Thyroid gland (tissue), 4 donors: ENCODE results near the gene TEX2. TPM values are rescaled to one million over a fixed set of nuclear protein-coding genes. Genes with fewer than 3 reads are reported as not detected.

ENCODE experiments used
- DNase-seq, 2 donors: peaks; one replicate each; pipeline ENCODE4 v3.0.0-alpha.2; 2019
- H3K27ac ChIP-seq, 3 donors: fragments of 200-600 bp; sonication (generic); 1 replicate in 2 of 3; 2 replicates in 1 of 3; pipeline ENCODE4 v1.5.1; 2016 to 2019; ENCODE audit warnings: mild to moderate bottlenecking in 1 of 3, moderate library complexity in 1 of 3
- H3K27me3 ChIP-seq: fragments of 200-600 bp; sonication (generic); one replicate; pipeline ENCODE4 v1.5.1; 2019
- H3K36me3 ChIP-seq, 2 donors: fragments of 200-600 bp; sonication (generic); one replicate each; pipeline ENCODE4 v1.5.1; 2016 to 2019
- H3K4me1 ChIP-seq, 2 donors: fragments of 200-600 bp; sonication (generic); one replicate each; pipeline ENCODE4 v1.5.1; 2017 to 2019
- H3K4me3 ChIP-seq, 3 donors: fragments of 200-600 bp; sonication (generic); replicated peaks in 1 of 3; 1 replicate in 2 of 3; 2 replicates in 1 of 3; pipeline ENCODE4 v1.5.1; 2016; ENCODE audit warnings: mild to moderate bottlenecking in 1 of 3
- H3K9me3 ChIP-seq: fragments of 200-600 bp; sonication (generic); one replicate; pipeline ENCODE4 v1.5.1; 2017
- CTCF ChIP-seq, 6 experiments: fragments of 200-600 bp in 3 of 6; fragments of 450-650 bp in 3 of 6; sonication (generic) in 3 of 6; IDR thresholded peaks; one replicate each; pipeline ENCODE4 v1.5.1; 2016 to 2019; ENCODE audit warnings: antibody characterized with exemption in 6 of 6, mild to moderate bottlenecking in 2 of 6, inconsistent platforms in 1 of 6, moderate library complexity in 1 of 6
- POLR2A ChIP-seq, 2 donors: fragments of 450-650 bp; IDR thresholded peaks; one replicate each; pipeline ENCODE4 v1.6.1; 2017; ENCODE audit warnings: antibody characterized with exemption in 2 of 2, mild to moderate bottlenecking in 2 of 2, moderate library complexity in 1 of 2
- WGBS, 2 donors: methylation state at CpG; one replicate each; pipeline ENCODE4 v1.1.5; 2017; 5-methylcytosine and 5-hydroxymethylcytosine counted together
- intact Hi-C: fragments of 100-400 bp; cut with DNase I; formaldehyde crosslinking; loops from one replicate; pipeline ENCODE4 v1.15.1; 2023
- total RNA-seq, 4 donors: library from RNA; depleted of rRNA; stranded (reverse); fragments of >200 nt; gene quantifications; one replicate each; pipeline ENCODE4 v1.2.3, GENCODE V29; 2016

The TEX2 gene
- total RNA-seq, 4 donors from 2014 or later = 63.9 to 101 (median 71.7) TPM

DNA sequence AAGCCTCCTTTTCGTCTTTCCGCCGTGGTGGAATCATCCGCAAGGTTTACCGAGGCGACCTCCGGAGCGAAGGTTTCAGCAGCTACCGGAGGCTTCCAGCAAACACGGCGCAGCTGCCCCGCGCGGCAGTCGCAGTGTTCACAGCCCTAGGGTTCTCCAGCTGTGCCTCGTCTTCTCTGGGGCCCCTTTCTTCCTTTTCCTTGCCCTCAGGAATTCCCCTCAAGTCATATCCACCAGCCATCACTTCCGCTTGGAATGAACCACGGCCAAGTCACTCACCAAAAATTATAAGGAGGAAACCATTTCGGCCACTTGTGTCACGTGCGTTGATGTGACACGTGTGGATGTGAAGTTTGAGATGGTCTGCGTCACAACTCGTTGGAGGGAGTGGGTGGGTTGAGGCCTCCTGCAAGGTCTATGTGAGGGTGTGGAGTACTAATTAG lies 132.5 kb downstream of the TEX2 start:
- Histone ChIP-seq H3K27ac (peak overlapping the region; percentile 71 to 98 (median 87)), H3K27me3 (no peaks in the 10 kb centered on the region), H3K4me1 (peaks cover 8 to 23% of the 10 kb centered on the region in 2 donors), H3K9me3 (no peaks in the 10 kb centered on the region), H3K36me3 (no peaks in the 10 kb centered on the region), H3K4me3 (peak overlapping the region in 1 of 3 donors; percentile 21)
- WGBS, 2 donors = 38 to 39% methylated on average over 22 to 24 of the region's 24 CpGs
- TF ChIP-seq CTCF (IDR thresholded peaks at IDR 0.05) = no peak
- TF ChIP-seq POLR2A (IDR thresholded peaks at IDR 0.05) = no peak
- peak in 1 of 2 donors; percentile 16 for DNase-seq
- intact Hi-C loops = loop anchor here (2.0 to 10.0 kb wide), 3 partner anchors 68 to 218 kb away; partner anchors contain the start of genes CSHL1 and ICAM2

GRCh38 chr17:64129765-64130558 lies 133.1 kb downstream of the TEX2 start, which contains the start of gene ERN1:
TSS of gene ERN1 (minus strand) at chr17:64130144. CDS start at chr17:64130029, 115 bp downstream.
- H3K4me3 ChIP-seq = peak within 1 kb of the TSS; percentile 63 to 93 (median 77)
- H3K4me1 ChIP-seq = peaks cover 8 to 23% of the 10 kb centered on the region in 2 donors
- H3K27ac ChIP-seq = peak within 1 kb of the TSS; percentile 88 to 98 (median 90)
- H3K9me3 ChIP-seq = no peaks in the 10 kb centered on the region
- 0 to 2% methylated on average over 13 to 34 of the region's 98 CpGs for WGBS, 2 donors
- no peaks in the 10 kb centered on the region for H3K36me3 ChIP-seq
- intact Hi-C loops = loop anchor here (2.0 to 10.0 kb wide), 3 partner anchors 67 to 218 kb away; partner anchors contain the start of genes CSHL1 and ICAM2
- DNase-seq = peak; percentile 93
- no peaks in the 10 kb centered on the region for H3K27me3 ChIP-seq
- no peak for TF ChIP-seq CTCF (IDR thresholded peaks at IDR 0.05)
- peak; percentile 85 to 99 for TF ChIP-seq POLR2A (IDR thresholded peaks at IDR 0.05)

DNA sequence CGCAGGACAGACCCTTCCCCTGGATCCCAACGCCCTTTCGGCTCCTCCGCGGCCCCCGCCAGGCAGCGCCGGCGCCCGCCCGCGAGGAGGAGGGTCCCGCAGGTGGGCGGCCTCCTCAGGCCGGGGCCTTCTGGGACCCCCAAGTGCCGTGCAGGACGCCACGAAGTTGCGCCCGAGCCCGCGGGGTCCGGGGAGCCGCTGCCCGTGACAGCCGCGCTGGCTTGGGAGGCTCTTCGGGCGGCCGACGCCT lies 133.6 kb downstream of the TEX2 start:
- no peak for DNase-seq
- peak overlapping the region; percentile 63 to 93 (median 77) for H3K4me3 ChIP-seq
- no peaks in the 10 kb centered on the region for H3K9me3 ChIP-seq
- peak overlapping the region; percentile 88 to 98 (median 90) for H3K27ac ChIP-seq
- TF ChIP-seq POLR2A (IDR thresholded peaks at IDR 0.05) = no peak
- no peak for TF ChIP-seq CTCF (IDR thresholded peaks at IDR 0.05)
- H3K36me3 ChIP-seq = no peaks in the 10 kb centered on the region
- WGBS, 2 donors = 0 to 2% methylated on average over 9 to 12 of the region's 31 CpGs
- intact Hi-C loops = no loop called here
- H3K4me1 ChIP-seq = peaks cover 8 to 23% of the 10 kb centered on the region in 2 donors
- no peaks in the 10 kb centered on the region for H3K27me3 ChIP-seq

- H3K4me3 ChIP-seq = peak overlapping the region; percentile 63 to 93 (median 77)
- DNase-seq = peak; percentile 47 to 56
- H3K27ac ChIP-seq = peak overlapping the region; percentile 88 to 98 (median 90)
- intact Hi-C loops = no loop called here
- no peaks in the 10 kb centered on the region for H3K9me3 ChIP-seq
- no peaks in the 10 kb centered on the region for H3K27me3 ChIP-seq
- peaks cover 8 to 23% of the 10 kb centered on the region in 2 donors for H3K4me1 ChIP-seq
- TF ChIP-seq POLR2A (IDR thresholded peaks at IDR 0.05) = no peak
- no peak for TF ChIP-seq CTCF (IDR thresholded peaks at IDR 0.05)
- 18 to 20% methylated on average over 14 to 15 of the region's 15 CpGs for WGBS, 2 donors
- no peaks in the 10 kb centered on the region for H3K36me3 ChIP-seq
Measured at GRCh38 chr17:64128787-64129514, 134.1 kb downstream of the TEX2 start.
